DMS79 treated with DMSO at 0.1 percent for 48 hours (cell line): ENCODE results near the gene ABT1.

Experiments
- DNase-seq: peaks from one replicate; lab custom pipeline; 2025; lab: John Stamatoyannopoulos, UW

ABT1 gene

GRCh38 chr6:26607434-26608230, 10.9 kb downstream of the ABT1 start:
- peak; percentile 4 for DNase-seq

- DNase-seq = no peak
Observed at GRCh38 chr6:26609463-26609862, 12.7 kb downstream of the ABT1 start.

- no peak for DNase-seq
Observed at GRCh38 chr6:26611599-26611998, 14.8 kb downstream of the ABT1 start.

- DNase-seq = no peak
Observed at GRCh38 chr6:26613201-26613600, 16.4 kb downstream of the ABT1 start.

GRCh38 chr6:26613689-26614683, 17.2 kb downstream of the ABT1 start:
- no peak for DNase-seq

GRCh38 chr6:26623339-26623859, 26.6 kb downstream of the ABT1 start:
- no peak for DNase-seq

GRCh38 chr6:26624557-26624956, 27.8 kb downstream of the ABT1 start:
- DNase-seq = no peak

- DNase-seq = no peak
Observed at GRCh38 chr6:26627843-26628242, 31.1 kb downstream of the ABT1 start.

GRCh38 chr6:26629359-26629758, 32.6 kb downstream of the ABT1 start:
- no peak for DNase-seq

GRCh38 chr6:26640806-26641205, 44.1 kb downstream of the ABT1 start:
- DNase-seq = no peak

- no peak for DNase-seq
Observed at GRCh38 chr6:26646074-26646473, 49.3 kb downstream of the ABT1 start.
